NT2/D1 (cell line): ENCODE results near the gene SRC.

Source experiments
- YY1 ChIP-seq: IDR thresholded peaks from 2 replicates; pipeline ENCODE4 v1.6.1; 2011; ENCODE audit not compliant: insufficient read length, insufficient read depth
- ZNF274 ChIP-seq: IDR thresholded peaks from 2 replicates; pipeline ENCODE4 v1.6.1; 2011; ENCODE audit warnings: mild to moderate bottlenecking, low read depth, low read length

DNA sequence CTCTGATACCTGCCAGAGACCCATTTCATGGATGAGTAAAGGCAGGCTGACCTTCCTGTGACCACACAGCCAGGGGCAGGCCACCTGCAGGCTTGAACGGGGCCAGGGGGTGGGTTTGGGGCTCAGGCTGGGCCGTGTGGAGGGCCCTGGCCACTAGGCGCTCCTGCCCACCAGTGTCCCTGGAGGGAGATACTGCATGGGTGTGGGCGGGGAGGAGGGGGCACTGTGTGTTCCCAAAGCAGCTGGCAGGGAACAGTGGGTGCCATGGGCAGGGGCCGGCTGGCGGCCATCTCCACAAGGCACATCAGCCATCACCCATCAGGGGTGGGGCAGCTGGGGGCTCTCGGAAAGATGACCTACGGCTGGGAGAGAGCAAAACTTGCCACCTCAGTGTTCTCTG lies 15.4 kb downstream of the SRC start:
- TF ChIP-seq YY1 (no peak), ZNF274 (no peak)
